Kasumi-1 (cell line): ENCODE results near the gene ECT2L.
"Not testable (repeated sequence)": the region's sequence is repeated elsewhere in the genome, so short reads cannot be mapped to it uniquely, and the experiment has no call there.

Experiments
- DNase-seq, 2 experiments: peaks; one replicate each; lab custom pipeline; 2025; lab: John Stamatoyannopoulos, UW

Gene ECT2L

GRCh38 chr6:138931660-138932059 is 135.8 kb downstream of the ECT2L start:
- no peak for DNase-seq

DNA sequence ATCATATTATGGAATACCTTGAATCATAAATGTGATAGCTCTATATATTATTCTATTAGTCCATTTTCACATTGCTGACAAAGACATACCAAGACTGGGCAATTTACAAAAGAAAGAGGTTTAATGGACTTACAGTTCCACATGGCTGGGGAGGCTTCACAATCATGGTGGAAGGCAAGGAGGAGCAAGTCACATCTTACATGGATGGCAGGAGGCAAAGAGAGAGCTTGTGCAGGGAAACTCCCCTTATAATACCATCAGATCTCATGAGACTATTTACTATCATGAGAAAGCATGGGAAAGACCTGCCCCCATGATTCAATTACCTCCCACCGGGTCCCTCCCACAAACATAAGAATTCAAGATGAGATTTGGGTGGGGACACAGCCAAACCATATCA is 141.0 kb downstream of the ECT2L start:
- not testable (repeated sequence) for DNase-seq

DNA sequence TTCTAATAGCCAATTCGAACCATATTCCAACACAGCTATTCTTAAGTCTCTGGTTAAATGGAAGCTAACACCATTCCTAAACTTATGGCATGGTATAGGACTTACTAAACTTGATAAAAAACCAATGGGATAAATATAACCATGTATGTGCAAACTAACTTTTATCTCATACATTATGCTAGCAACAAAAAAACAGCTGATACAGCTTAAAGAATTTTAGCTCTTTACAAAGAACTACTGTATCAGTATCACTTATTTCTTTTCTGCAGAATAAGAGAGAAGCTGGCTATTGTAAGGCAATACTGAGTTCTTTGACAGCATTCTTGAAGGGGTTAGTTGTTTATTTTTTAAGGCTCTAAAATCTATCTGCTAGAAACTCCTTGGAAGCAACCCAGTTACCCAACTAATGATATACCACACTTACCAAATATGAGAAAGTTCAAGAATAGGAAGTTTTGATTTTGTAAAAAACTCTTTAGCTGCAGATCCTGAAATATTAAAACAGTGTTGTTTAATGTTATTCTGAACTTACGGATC is 147.3 kb downstream of the ECT2L start:
- DNase-seq = no peak

GRCh38 chr6:138944412-138944811 is 148.5 kb downstream of the ECT2L start:
- DNase-seq = no peak

DNA sequence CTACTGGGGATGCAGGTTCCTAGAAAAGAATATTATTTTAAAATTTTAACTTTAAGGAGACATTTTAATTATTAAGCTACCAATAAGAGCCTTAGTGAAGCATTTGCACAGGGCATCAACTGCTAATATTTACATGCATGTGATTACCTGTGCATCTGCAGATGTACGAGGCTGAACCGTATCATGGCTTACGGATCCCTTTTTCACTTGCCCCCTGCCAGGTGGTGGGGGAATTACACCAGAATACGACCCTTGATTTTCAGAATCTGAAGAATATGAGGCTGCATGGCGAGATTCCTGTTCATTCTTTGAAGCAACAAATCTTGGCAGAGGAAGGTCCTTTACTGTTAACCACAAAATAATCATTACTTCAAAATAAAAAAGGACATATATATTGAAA is 149.5 kb downstream of the ECT2L start:
- no peak for DNase-seq

DNA sequence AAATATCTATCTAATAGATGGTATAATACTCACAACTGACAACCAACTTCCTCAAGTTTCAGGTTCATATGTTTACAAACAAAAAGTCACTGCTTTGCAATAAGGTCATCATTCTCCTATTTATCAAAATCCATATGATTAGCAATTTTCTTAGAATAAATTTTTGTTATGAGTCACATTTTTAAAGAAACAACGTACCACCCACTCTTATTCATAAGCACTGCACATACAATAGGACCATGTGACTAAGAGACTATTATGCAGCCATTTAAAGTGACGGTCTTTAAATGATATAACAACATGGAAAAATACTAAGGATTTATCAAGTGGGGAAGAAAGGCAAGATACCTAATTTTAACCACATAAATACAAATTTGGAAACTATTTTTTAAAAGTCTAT is 152.1 kb downstream of the ECT2L start:
- no peak for DNase-seq

- DNase-seq = no peak
Observed at GRCh38 chr6:138948546-138949179, 152.8 kb downstream of the ECT2L start.

DNA sequence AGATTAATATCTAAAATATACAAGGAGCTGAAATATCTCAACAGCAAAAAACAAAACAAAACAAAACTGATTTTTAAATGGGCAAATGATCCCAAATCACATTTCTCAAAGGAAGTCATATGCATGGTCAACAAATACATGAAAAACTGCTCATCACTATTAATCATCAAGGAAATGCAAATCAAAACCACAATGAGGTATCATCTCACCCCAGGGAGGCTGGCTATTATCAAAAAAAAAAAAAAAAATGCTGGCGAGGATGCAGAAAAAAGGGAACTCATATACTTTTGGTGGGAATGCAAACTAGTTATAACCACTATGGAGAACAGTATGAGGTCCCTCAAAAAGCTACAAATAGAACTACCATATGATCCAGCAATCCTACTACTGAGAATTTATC is 157.6 kb downstream of the ECT2L start:
- no peak for DNase-seq
